DND-41 (cell line): ENCODE results near the gene ZNF30.

ENCODE experiments used
- EZH2 ChIP-seq: IDR thresholded peaks from 3 replicates; pipeline ENCODE4 v1.6.1; 2012; ENCODE audit warnings: borderline replicate concordance, low read depth, mild to moderate bottlenecking, moderate library complexity, low read length, inconsistent platforms; ENCODE audit not compliant: severe bottlenecking
- TF ChIP-seq, protein P1 (sequence below): IDR thresholded peaks from 2 replicates; pipeline ENCODE4 v1.5.1; 2012; ENCODE audit warnings: borderline replicate concordance, low read length, moderate library complexity, mild to moderate bottlenecking; ENCODE audit not compliant: poor library complexity, severe bottlenecking; ENCODE audit errors: extremely low read depth

DNA sequence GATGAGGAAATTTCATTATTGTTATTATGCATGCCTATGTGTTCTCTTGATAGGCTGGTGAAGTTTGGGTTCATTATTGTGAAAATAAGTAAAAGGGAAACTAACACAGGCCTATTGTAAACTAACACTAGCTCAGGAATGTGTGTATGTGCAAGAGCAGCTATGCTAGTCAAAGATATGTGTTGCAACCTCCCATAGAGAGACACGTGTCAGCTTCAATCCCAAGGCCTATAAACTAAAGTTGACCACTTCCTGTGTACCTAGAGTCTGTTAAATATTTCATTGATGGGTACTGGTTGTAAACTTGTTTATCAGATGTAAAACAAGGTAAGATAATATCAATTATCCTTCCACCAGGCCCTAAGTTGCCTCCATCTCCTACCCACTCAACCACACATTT is 44.7 kb upstream of the ZNF30 start:
- TF ChIP-seq, protein P1, sequence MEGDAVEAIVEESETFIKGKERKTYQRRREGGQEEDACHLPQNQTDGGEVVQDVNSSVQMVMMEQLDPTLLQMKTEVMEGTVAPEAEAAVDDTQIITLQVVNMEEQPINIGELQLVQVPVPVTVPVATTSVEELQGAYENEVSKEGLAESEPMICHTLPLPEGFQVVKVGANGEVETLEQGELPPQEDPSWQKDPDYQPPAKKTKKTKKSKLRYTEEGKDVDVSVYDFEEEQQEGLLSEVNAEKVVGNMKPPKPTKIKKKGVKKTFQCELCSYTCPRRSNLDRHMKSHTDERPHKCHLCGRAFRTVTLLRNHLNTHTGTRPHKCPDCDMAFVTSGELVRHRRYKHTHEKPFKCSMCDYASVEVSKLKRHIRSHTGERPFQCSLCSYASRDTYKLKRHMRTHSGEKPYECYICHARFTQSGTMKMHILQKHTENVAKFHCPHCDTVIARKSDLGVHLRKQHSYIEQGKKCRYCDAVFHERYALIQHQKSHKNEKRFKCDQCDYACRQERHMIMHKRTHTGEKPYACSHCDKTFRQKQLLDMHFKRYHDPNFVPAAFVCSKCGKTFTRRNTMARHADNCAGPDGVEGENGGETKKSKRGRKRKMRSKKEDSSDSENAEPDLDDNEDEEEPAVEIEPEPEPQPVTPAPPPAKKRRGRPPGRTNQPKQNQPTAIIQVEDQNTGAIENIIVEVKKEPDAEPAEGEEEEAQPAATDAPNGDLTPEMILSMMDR, result no peak
- TF ChIP-seq EZH2, result no peak
